ENCODE results near the gene TLR3. TPM values are rescaled to one million over a fixed set of nuclear protein-coding genes. Genes with fewer than 3 reads are reported as not detected.

TLR3 gene
- total RNA-seq, 1 experiment from 2014 or later = 7.0 TPM

DNA sequence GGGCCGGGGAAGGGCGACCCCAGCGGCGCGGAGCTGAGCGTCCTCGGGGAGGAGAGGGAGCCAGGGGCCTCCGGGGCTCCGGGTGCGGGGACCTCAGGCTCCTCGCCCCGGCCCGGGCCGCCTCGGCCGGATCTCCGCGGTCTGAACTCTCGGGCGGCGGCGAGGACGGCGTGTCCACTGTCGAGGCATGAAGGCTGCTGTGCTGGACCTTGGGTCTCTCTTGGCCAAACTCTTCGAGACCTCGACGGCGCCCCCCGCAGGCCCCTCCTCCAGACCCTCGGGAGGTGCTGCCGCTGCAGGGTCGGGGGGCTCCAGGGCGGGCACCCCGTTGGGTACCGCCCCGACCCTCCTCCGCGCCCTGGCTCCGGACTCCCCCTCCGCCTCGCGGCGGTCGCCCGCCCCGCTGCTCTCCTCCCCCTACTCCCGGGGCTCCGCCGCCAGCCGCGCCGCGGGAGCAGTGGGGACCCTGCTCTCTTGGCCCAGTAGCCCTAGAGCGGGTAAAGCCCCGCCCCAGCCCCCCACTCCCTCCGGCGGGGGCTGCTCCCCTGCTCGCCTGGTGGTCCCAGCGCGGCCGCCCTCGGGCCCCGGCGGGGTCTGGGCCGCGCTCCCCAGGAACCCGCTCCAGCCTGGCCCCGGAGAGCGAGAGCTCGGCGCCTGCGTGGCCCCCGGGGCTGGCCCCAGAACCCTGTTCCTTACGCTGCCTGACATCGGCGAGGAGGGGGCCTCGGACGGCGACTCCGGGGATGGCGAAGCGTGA is 36.1 kb downstream of the TLR3 start:
- DNase-seq (ENCODE audit: low read depth) = no peak

- no peak for DNase-seq (ENCODE audit: low read depth)
Measured at GRCh38 chr4:186105647-186106321, 36.8 kb downstream of the TLR3 start.

GRCh38 chr4:186107947-186108346 is 39.0 kb downstream of the TLR3 start:
- no peak for DNase-seq (ENCODE audit: low read depth)

DNA sequence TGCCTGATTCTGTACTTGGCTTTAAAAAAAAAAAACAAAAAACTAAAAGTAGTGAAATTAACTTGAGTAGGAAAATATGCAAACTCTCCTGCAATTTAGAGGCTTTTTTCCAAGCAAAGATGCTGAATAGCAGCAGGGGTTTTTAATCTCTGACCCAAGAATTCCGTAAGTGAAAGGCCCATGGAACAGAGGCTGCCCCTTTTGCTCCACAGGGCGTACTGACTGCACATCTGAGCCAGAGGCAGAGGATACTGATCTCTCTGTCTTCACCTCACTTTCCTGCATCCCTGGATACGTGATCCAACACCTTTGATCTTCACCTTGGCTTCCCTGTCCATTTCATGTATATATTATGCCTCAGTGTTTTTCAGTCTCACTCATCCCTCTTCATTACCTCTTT is 39.4 kb downstream of the TLR3 start:
- DNase-seq (ENCODE audit: low read depth) = no peak

DNA sequence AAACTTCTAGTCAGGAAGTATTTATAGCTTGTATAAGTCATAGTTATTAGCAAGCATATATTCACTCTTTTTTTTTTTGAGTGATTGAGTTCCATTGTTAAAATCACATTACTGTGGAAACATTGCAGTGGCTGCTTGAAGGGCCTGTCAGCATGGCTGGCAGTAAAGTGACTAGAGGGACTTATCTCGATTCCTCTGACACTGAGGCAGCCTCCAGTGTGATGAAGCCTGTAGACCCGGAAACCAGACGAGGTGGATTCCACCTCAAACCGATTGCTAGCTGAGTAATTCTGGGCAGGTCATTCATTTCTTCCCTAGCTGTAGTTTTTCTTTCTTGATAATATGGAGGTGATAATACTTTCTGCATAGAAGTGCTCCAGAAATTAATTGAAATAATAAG is 40.3 kb downstream of the TLR3 start:
- DNase-seq (ENCODE audit: low read depth) = no peak

DNA sequence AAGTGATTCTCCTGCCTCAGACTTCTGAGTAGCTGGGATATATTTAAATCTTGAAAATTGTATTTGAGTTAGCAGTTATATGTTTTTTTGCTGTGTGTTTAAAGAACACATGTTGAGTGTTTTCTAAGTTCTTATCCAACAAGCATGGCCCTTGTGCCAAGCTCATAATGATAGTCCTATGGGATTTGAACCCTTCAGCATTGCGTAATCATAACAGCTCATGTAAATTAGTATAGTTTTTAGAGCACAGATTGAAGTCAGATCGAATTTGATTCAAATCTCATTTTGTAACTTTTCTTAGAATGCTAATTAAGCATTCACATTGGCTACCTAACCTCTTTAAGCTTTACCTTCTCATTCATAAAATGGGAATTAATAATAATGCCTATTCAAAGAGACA is 47.7 kb downstream of the TLR3 start:
- DNase-seq (ENCODE audit: low read depth) = no peak

- DNase-seq (ENCODE audit: low read depth) = no peak
Measured at GRCh38 chr4:186118582-186118981, 49.6 kb downstream of the TLR3 start.

GRCh38 chr4:186121057-186121456 is 52.1 kb downstream of the TLR3 start:
- no peak for DNase-seq (ENCODE audit: low read depth)

DNA sequence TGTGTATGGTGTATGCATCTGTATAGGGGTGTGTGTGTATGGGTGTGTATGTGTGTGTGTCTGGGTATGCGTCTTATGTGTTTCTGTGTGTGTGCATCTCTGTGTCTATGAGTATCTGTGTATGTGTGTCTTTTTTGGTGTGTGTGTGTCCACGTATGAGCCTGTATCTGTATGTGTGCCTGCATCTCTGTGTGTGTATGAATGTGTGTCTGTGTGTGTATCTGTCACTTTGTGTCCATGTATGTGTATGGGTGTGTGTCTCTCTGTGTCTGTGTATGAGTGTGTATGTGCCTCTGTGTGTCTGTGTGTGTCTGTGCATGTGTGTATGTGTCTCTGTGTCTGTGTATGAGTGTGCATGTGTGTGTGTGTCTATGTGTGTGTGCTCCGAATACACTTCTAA is 59.9 kb downstream of the TLR3 start:
- no peak for DNase-seq (ENCODE audit: low read depth)

- DNase-seq (ENCODE audit: low read depth) = no peak
Measured at GRCh38 chr4:186131935-186132334, 63.0 kb downstream of the TLR3 start.

DNA sequence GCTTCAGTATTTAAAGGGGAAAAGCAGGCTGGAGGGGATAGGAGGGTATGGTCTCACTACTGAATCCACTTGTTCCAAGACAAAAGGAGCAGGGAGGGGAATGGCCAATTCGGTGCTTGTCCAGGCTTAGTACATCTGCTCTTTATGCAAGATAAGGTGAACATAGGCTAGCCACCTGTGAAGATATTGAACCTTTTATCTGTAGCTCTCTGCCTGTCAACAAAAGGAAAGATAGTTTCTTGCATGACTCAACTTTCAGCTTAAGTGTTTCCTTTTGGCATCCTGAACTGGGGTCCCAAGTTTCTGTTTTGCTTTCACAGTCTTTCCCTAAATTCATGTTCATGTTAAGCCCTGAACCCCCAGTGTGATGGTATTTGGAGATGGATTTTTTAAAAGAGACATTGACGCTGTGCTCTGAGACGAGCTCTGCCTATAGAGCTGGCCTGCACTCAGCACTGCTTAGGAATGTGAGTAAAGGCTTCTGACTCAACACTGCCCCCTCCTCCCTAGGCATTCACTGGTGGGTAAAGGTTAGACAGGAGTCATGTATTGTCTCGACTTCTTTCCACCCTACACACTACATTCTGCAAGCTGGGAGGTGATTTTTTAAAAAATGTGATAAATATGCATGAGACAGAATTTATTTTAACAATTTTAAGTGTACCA is 63.8 kb downstream of the TLR3 start:
- peak; percentile 8 for DNase-seq (ENCODE audit: low read depth)

- DNase-seq (ENCODE audit: low read depth) = no peak
Measured at GRCh38 chr4:186134257-186134656, 65.3 kb downstream of the TLR3 start.

DNA sequence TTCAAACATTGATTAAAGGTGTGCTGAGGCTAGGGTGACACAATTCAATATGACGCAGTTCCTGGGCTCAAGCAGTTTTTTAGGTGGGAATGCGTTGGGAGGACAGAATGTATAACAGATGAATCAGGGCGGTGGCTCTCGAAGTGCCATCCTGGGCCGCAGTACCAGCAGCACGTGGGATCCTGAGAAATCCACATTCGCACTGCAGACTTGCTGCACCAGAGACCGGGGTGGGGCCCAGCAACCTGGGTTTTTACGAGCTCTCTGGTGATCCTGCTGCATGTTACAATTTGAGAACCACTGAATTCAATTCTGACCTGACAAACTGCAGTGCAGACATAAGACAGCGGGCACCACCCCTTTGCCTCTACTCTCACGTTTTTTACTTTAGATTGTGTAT is 65.9 kb downstream of the TLR3 start:
- DNase-seq (ENCODE audit: low read depth) = no peak

- DNase-seq (ENCODE audit: low read depth) = peak; percentile 13
Measured at GRCh38 chr4:186137196-186137794, 68.3 kb downstream of the TLR3 start.

Other genes starting within 250 kb of the TLR3 start
- gene FAM149A, start 35.5 kb downstream of the TLR3 start, total RNA-seq (2014; rRNA removed; shearing (Covaris generic)) = not detected in 2 replicates
- gene CYP4V2, start 122.4 kb downstream of the TLR3 start, total RNA-seq (2014; rRNA removed; shearing (Covaris generic)) = 6.2 and 9.5 TPM in 2 replicates
- gene KLKB1, start 158.4 kb downstream of the TLR3 start, total RNA-seq (2014; rRNA removed; shearing (Covaris generic)) = not detected in 2 replicates
- gene F11, start 197.0 kb downstream of the TLR3 start, total RNA-seq (2014; rRNA removed; shearing (Covaris generic)) = not detected in 2 replicates

All from RPMI7951 (cell line).